ENCODE data around the gene FAM98A. TPM values are rescaled to one million over a fixed set of nuclear protein-coding genes. Genes with fewer than 3 reads are reported as not detected.

FAM98A gene
- total RNA-seq, 1 experiment from 2014 or later = 70.9 TPM

GRCh38 chr2:33617989-33618388, 18.9 kb upstream of the FAM98A start:
- Histone ChIP-seq H3K23ac (ENCODE audit: insufficient read length, low read depth, low read length) (no peak overlapping the region), H2AK5ac (ENCODE audit: insufficient read length, low read length) (no peak overlapping the region), H3K4me1 (ENCODE audit: insufficient read depth, low read length) (peaks cover 7% of the 10 kb centered on the region; the same call in 1 of the 2 replicates), H2AFZ (ENCODE audit: low read length) (no peak overlapping the region), H2BK5ac (ENCODE audit: insufficient read length, low read length) (no peak overlapping the region), H2BK15ac (ENCODE audit: low read depth, low read length) (no peak overlapping the region), H4K5ac (ENCODE audit: insufficient read length, low read depth, low read length) (no peak overlapping the region), H3K27ac (ENCODE audit: insufficient read length, low read depth, low read length) (no peak overlapping the region), H3K9ac (ENCODE audit: extremely low read depth, insufficient read length, low read length) (no peak overlapping the region), H4K20me1 (ENCODE audit: control insufficient read depth, insufficient read depth, insufficient read length) (no peaks in the 10 kb centered on the region), H2BK20ac (ENCODE audit: low read depth, low read length, poor library complexity, severe bottlenecking) (no peak overlapping the region), H3K18ac (ENCODE audit: insufficient read length, low read depth, low read length) (no peak overlapping the region), H3K4ac (ENCODE audit: low read depth, low read length) (no peak overlapping the region), H4K91ac (ENCODE audit: insufficient read length, low read depth, low read length) (no peak overlapping the region), H3K23me2 (ENCODE audit: insufficient read length, low read depth, low read length, poor library complexity, severe bottlenecking) (no peaks in the 10 kb centered on the region), H3K79me2 (ENCODE audit: insufficient read depth, low read length) (no peaks in the 10 kb centered on the region), H3K27me3 (ENCODE audit: insufficient read depth, low read length) (no peaks in the 10 kb centered on the region), H2BK12ac (ENCODE audit: insufficient read length, low read depth, low read length) (no peak overlapping the region), H3T11ph (ENCODE audit: low read length) (no peak overlapping the region), H2BK120ac (ENCODE audit: low read depth, low read length, poor library complexity, severe bottlenecking) (no peak overlapping the region), H3K14ac (ENCODE audit: insufficient read depth, low read length) (no peak overlapping the region), H3K9me3 (ENCODE audit: control insufficient read depth, low read depth, low read length) (peaks cover 21% of the 10 kb centered on the region), H4K8ac (replicated peaks; ENCODE audit: insufficient read length, low read depth, low read length) (no peak overlapping the region), H3K4me2 (ENCODE audit: insufficient read depth, insufficient read length, low read length) (no peak overlapping the region), H3K56ac (ENCODE audit: insufficient read length, low read depth, low read length) (no peak overlapping the region), H3K79me1 (ENCODE audit: insufficient read depth, low read depth, low read length, poor library complexity, severe bottlenecking) (no peaks in the 10 kb centered on the region)
- Mint-ChIP-seq H3K27ac (no peak overlapping the region), H3K4me3 (no peak overlapping the region), H3K4me1 (peaks cover 16 to 20% of the 10 kb centered on the region in 2 experiments), H3K27me3 (ENCODE audit: low read depth) (no peaks in the 10 kb centered on the region), H3K9me3 (peaks cover 43 to 54% of the 10 kb centered on the region in 2 experiments), H3K36me3 (ENCODE audit: insufficient read depth in 1 of 3, low read depth in 3 of 3) (peaks cover 58 to 67% (median 58%) of the 10 kb centered on the region in 3 experiments)
- WGBS (ENCODE audit: extremely low coverage, insufficient read length, low lambda C conversion rate) = no CpG with 5 or more reads among the region's 1 CpG
- DNase-seq = no peak
- no peak for TF ChIP-seq CTCF (conservative IDR thresholded peaks at IDR 0.05)
